Type B pancreatic cell (in vitro differentiated cells): ENCODE results near the gene HAPLN2. TPM values are rescaled to one million over a fixed set of nuclear protein-coding genes. Genes with fewer than 3 reads are reported as not detected.
A peak's percentile ranks its signal among the peaks of the same experiment; 100 is the strongest.

Experiments used
- DNase-seq: peaks from one replicate; pipeline ENCODE4 v3.0.0; 2021; ENCODE audit warnings: mixed read lengths; ENCODE audit not compliant: unreplicated experiment; ENCODE audit errors: extremely low spot score
- H3K27ac Mint-ChIP-seq: 2 replicates; pipeline ENCODE4 v1.8.0; 2021; ENCODE audit warnings: mild to moderate bottlenecking, mixed read lengths
- H3K27me3 Mint-ChIP-seq: 2 replicates; pipeline ENCODE4 v1.8.0; 2021; ENCODE audit warnings: mixed read lengths
- H3K36me3 Mint-ChIP-seq: 2 replicates; pipeline ENCODE4 v1.8.0; 2021; ENCODE audit warnings: mixed read lengths
- H3K4me1 Mint-ChIP-seq: one replicate; pipeline ENCODE4 v1.8.0; 2021; ENCODE audit warnings: mixed read lengths; ENCODE audit not compliant: unreplicated experiment
- H3K4me3 Mint-ChIP-seq: 2 replicates; pipeline ENCODE4 v1.8.0; 2021; ENCODE audit warnings: mild to moderate bottlenecking, mixed read lengths
- H3K9me3 Mint-ChIP-seq: 2 replicates; pipeline ENCODE4 v1.8.0; 2021; ENCODE audit warnings: mixed read lengths
- CTCF ChIP-seq: fragments of 200-600 bp; sonication (generic); conservative IDR thresholded peaks from 2 replicates; pipeline ENCODE4 v1.5.0; 2021; ENCODE audit warnings: antibody characterized with exemption, mild to moderate bottlenecking
- total RNA-seq: library from RNA; stranded (reverse); gene quantifications from 2 replicates; pipeline ENCODE4 v1.2.1, GENCODE V29; 2021; ENCODE audit warnings: low replicate concordance

The HAPLN2 gene
- total RNA-seq, 1 donor from 2014 or later: not detected

GRCh38 chr1:156616463-156616862 is 2.8 kb upstream of the HAPLN2 start:
- peaks cover 18% of the 10 kb centered on the region for H3K4me1 Mint-ChIP-seq
- TF ChIP-seq CTCF: no peak
- H3K27ac Mint-ChIP-seq: no peak overlapping the region
- no peak overlapping the region for H3K4me3 Mint-ChIP-seq
- no peaks in the 10 kb centered on the region for H3K9me3 Mint-ChIP-seq
- peaks cover 71% of the 10 kb centered on the region for H3K27me3 Mint-ChIP-seq
- no peak for DNase-seq
- H3K36me3 Mint-ChIP-seq: no peaks in the 10 kb centered on the region

- TF ChIP-seq CTCF: no peak
- H3K4me1 Mint-ChIP-seq: peaks cover 18% of the 10 kb centered on the region
- no peaks in the 10 kb centered on the region for H3K9me3 Mint-ChIP-seq
- no peak overlapping the region for H3K27ac Mint-ChIP-seq
- DNase-seq: no peak
- H3K36me3 Mint-ChIP-seq: no peaks in the 10 kb centered on the region
- no peak overlapping the region for H3K4me3 Mint-ChIP-seq
- H3K27me3 Mint-ChIP-seq: peaks cover 78% of the 10 kb centered on the region
Observed at GRCh38 chr1:156619582-156619955, 354 bp downstream of the HAPLN2 start.

GRCh38 chr1:156622581-156623297 is 3.5 kb downstream of the HAPLN2 start:
- H3K27me3 Mint-ChIP-seq: peaks cover 79% of the 10 kb centered on the region
- no peaks in the 10 kb centered on the region for H3K36me3 Mint-ChIP-seq
- no peak for TF ChIP-seq CTCF
- H3K9me3 Mint-ChIP-seq: no peaks in the 10 kb centered on the region
- peaks cover 17% of the 10 kb centered on the region for H3K4me1 Mint-ChIP-seq
- H3K4me3 Mint-ChIP-seq: peak overlapping the region; percentile 59
- H3K27ac Mint-ChIP-seq: no peak overlapping the region
- DNase-seq: no peak

- TF ChIP-seq CTCF: peak; percentile 63
- peak overlapping the region; percentile 65 for H3K4me3 Mint-ChIP-seq
- H3K36me3 Mint-ChIP-seq: no peaks in the 10 kb centered on the region
- no peak overlapping the region for H3K27ac Mint-ChIP-seq
- H3K27me3 Mint-ChIP-seq: peaks cover 81% of the 10 kb centered on the region
- peaks cover 12% of the 10 kb centered on the region for H3K4me1 Mint-ChIP-seq
- no peak for DNase-seq
- H3K9me3 Mint-ChIP-seq: no peaks in the 10 kb centered on the region
Observed at GRCh38 chr1:156623946-156624813, 5.0 kb downstream of the HAPLN2 start.

- no peak for TF ChIP-seq CTCF
- no peak overlapping the region for H3K4me3 Mint-ChIP-seq
- H3K27ac Mint-ChIP-seq: no peak overlapping the region
- H3K9me3 Mint-ChIP-seq: no peaks in the 10 kb centered on the region
- H3K27me3 Mint-ChIP-seq: peaks cover 81% of the 10 kb centered on the region
- no peaks in the 10 kb centered on the region for H3K36me3 Mint-ChIP-seq
- peaks cover 8% of the 10 kb centered on the region for H3K4me1 Mint-ChIP-seq
- no peak for DNase-seq
Observed at GRCh38 chr1:156624814-156625435, 5.7 kb downstream of the HAPLN2 start.
